GM10266 (cell line): ENCODE data around the gene TGFB3.

ENCODE experiments used
- DNase-seq: peaks from one replicate; pipeline ENCODE4 v3.0.0; 2012; ENCODE audit errors: extremely low spot score
- TF ChIP-seq, protein P1 (sequence below): IDR thresholded peaks from 2 replicates; pipeline ENCODE4 v1.5.1; 2012; ENCODE audit warnings: mild to moderate bottlenecking, low read depth; ENCODE audit not compliant: control insufficient read depth, insufficient read depth; ENCODE audit errors: missing control alignments

Gene TGFB3

DNA sequence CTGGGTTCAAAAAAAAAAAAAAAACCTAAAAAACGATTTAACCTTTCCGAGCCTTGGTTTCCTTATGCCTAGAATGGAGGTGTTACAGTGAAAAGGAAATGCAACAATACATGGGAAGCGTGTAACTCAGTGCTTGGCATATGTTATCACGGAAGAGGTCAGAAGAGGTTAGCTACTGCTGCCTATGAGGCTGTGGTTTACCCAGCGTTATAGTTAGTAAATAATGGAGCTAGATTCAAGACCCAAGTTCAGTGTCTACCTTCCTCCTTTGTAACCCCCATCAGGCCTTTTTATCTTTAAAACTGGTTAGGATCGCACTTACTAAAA, 4.6 kb upstream of the TGFB3 start:
- no peak for DNase-seq
- TF ChIP-seq, protein P1, sequence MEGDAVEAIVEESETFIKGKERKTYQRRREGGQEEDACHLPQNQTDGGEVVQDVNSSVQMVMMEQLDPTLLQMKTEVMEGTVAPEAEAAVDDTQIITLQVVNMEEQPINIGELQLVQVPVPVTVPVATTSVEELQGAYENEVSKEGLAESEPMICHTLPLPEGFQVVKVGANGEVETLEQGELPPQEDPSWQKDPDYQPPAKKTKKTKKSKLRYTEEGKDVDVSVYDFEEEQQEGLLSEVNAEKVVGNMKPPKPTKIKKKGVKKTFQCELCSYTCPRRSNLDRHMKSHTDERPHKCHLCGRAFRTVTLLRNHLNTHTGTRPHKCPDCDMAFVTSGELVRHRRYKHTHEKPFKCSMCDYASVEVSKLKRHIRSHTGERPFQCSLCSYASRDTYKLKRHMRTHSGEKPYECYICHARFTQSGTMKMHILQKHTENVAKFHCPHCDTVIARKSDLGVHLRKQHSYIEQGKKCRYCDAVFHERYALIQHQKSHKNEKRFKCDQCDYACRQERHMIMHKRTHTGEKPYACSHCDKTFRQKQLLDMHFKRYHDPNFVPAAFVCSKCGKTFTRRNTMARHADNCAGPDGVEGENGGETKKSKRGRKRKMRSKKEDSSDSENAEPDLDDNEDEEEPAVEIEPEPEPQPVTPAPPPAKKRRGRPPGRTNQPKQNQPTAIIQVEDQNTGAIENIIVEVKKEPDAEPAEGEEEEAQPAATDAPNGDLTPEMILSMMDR = no peak

DNA sequence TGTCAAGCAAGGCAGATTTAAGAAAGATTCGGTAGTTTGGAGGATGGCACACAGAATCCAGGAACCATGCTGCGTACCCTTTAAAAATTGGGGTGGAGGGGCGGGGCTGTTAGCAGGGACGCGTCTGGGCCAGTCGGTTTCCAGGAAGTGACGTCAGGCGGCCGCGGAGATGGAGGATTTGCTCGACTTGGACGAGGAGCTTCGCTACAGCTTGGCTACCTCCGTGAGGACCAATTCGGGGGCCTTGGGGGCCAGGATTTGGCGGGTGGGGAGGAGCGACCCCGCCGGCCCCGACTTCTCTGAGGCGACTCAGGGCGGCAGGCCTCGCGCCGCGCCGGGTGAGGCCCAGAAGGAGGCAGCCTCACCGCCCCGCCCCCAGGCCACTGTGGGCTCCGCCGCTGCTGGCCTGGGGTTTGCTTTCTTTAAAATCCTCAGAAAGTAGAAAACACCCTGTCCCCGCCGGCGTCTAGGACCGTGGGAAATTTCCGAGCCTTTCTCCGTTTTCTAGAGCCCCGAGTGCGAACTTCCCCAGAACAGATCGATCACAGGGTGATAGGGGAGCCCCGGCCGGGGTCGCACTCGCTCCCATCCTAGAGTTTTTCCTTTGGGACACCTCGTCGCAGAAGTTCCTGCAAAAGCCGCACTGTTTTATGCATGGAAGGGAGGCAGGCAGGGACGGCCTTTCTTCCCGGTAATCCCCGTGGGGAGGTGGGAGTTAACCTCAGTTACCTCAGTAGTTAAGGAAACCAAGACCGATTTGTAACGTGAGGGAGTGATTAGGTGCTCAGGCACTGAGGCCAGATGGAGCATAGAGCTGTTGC, 4.0 kb upstream of the TGFB3 start, which contains the start of gene IFT43:
TSS of gene IFT43 (plus strand) at position 146 of the 821 bp plus-strand sequence. CDS start at position 170, 24 bp downstream.
- TF ChIP-seq, protein P1 = no peak
- DNase-seq = peak; percentile 92

DNA sequence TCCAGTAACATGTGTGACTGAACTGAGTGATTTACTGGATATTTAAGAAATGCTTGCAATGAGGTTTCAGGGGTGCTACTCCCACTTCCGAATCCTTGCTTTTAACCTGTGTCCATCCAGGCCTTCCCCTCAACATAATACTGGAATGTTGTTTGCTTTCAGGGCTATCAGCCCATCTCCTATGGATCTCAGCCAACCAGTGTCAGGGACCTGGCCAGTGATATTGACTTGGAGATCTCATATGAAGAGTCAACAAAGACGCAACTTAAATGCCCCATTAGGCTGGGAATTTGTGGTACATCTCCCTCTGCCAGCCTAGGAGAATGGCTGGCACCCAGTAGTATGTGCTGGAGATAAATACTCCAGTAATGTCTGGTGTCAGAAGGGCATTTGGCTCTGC, 2.9 kb upstream of the TGFB3 start:
- TF ChIP-seq, protein P1 = no peak
- no peak for DNase-seq

DNA sequence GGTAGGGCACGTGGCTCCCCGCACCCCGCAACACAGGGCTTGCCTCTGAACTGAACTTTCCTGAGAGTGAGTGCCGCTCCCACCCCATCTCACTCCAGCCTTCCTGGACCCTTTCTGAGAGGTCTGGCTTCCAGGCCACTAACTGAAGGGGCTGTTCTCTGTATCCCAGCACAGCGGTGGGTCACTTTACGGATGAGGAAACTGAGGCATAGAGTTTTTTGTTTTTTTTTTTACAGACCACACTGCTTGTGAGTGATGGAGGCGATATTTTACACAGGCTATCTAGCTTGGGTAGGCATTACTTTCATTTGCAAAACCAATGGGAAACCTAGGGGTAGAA, 1.2 kb upstream of the TGFB3 start:
- TF ChIP-seq, protein P1 = no peak
- no peak for DNase-seq

DNA sequence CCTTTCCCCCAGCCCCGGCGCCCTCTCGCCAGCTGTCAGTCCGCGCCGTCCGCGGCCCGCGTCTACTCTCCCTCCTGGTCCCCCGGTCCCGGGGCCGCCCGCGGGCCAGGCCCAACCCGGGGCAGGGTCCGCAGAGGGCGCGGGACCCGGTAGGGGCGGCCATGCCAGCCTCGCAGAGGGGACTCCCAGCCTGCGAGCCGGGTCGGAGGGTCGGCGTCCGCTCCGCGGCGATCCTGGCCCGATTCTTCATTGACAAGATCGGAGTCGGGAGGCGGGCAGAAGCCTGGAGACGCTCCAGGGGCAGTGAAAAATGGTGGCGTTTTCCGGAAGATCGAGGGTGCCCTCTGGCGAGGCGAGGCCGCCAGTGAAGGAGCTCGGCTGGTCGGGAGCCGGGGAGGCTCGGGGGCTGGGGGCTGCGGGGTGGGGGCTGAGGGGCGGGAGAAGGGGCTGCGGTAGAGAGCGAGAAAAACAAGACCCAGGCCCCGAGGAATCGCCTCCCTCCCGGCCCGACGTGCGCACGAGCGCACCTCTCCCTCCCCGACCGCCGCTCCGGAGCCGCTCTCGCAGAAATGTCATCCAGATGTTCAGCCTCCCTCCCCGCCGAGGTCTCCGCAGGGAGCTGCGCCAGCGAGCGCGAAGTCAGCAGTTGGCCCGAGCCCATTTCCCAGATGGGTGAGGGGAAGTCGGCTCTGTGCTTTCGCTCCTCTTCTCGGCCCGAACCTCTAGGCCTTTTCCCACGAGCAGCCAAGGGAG, 647 bp upstream of the TGFB3 start:
- TF ChIP-seq, protein P1 = peak; percentile 80
- DNase-seq = peak; percentile 84

DNA sequence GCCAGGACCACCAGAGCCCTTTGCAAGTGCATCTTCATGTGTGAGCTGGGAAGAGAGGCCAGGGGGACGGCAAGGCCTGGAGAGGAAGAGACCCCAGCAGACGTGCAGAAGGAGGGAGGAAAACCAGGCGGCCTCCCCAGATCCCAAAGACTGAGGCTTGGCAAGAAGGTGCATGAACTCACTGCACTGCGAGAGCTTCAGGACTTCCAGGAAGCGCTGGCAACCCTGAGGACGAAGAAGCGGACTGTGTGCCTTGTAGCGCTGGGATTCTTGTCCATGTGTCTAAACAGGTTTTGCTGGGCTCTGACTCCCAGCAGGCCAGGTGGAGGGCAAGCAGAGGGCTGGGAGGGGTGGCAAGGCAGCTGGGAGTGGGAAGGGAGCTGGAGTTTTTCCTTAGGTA, 939 bp downstream of the TGFB3 start:
- DNase-seq = no peak
- TF ChIP-seq, protein P1 = no peak
